HCT116 (cell line): Measurements from ENCODE around the gene SYAP1. TPM values are rescaled to one million over a fixed set of nuclear protein-coding genes. Genes with fewer than 3 reads are reported as not detected.

Experiments
- ATAC-seq: fragments of 200-7000 bp; cut with Tn5 transposase; 2 replicates; pipeline ENCODE4 v1.9.1; 2020; ENCODE audit warnings: mild to moderate bottlenecking, moderate library complexity
- BruUV-seq: library from RNA; stranded (reverse); fragments of 400-500 nt; replicated peaks from 2 replicates; lab custom pipeline; 2021; lab: Mats Ljungman, UMichigan
- CTCF ChIA-PET: fragments of 300-600 bp; sonication (Branson Sonifier 250); formaldehyde crosslinking; loops from one replicate; lab custom pipeline; 2021; ENCODE audit warnings: antibody characterized with exemption; lab: Charles Lee
- POLR2A ChIA-PET: fragments of 300-600, 350-600 bp; sonication (Branson Sonifier 250); formaldehyde crosslinking; loops from one replicate; lab custom pipeline; 2021; ENCODE audit warnings: antibody characterized with exemption; lab: Charles Lee
- RAD21 ChIA-PET, 2 experiments: fragments of 300-600 bp; sonication (Branson Sonifier 250); formaldehyde crosslinking; loops; one replicate each; lab custom pipeline; 2023; ENCODE audit warnings: low total read pairs in 2 of 2; ENCODE audit not compliant: uncharacterized antibody in 2 of 2, unreplicated experiment in 2 of 2, low non-redundant PET in 1 of 2; lab: Charles Lee
- DNase-seq: peaks from one replicate; pipeline ENCODE4 v3.0.0-alpha.2; 2010; ENCODE audit warnings: low read depth, low spot score
- H2AFZ ChIP-seq: fragments of 200-600 bp; shearing (Covaris generic), sonication (generic); 2 replicates; pipeline ENCODE4 v1.6.1; 2017; ENCODE audit warnings: low read depth, mixed run types, mixed read lengths, antibody characterized with exemption, low read length; ENCODE audit not compliant: poor library complexity, severe bottlenecking
- H3K27ac ChIP-seq: 2 replicates; pipeline ENCODE4 v1.5.1; 2012; ENCODE audit warnings: low read depth, low read length
- H3K27me3 ChIP-seq: fragments of 200-600 bp; sonication (generic); 2 replicates; pipeline ENCODE4 v1.6.1; 2016; ENCODE audit warnings: mixed run types, low read length, mixed read lengths; ENCODE audit not compliant: insufficient read depth
- H3K36me3 ChIP-seq, 2 experiments: fragments of 200-500 bp in 1 of 2; fragments of 200-600 bp in 1 of 2; sonication (Bioruptor generic) in 1 of 2; sonication (generic) in 1 of 2; 2 replicates each; pipeline versions ENCODE4 v1.5.1 to v1.6.1; 2014 to 2016; ENCODE audit warnings: low read length in 2 of 2, inconsistent platforms in 1 of 2, mixed read lengths in 1 of 2, mixed run types in 1 of 2; ENCODE audit not compliant: insufficient read depth in 2 of 2, control insufficient read depth in 1 of 2
- H3K4me1 ChIP-seq, 2 experiments: fragments of 200-600 bp in 1 of 2; sonication (generic) in 1 of 2; 2 replicates each; pipeline versions ENCODE4 v1.5.1 to v1.6.1; 2012 to 2017; ENCODE audit warnings: low read length in 2 of 2, inconsistent platforms in 1 of 2, mild to moderate bottlenecking in 1 of 2, mixed read lengths in 1 of 2, mixed run types in 1 of 2, moderate library complexity in 1 of 2; ENCODE audit not compliant: insufficient read depth in 2 of 2, control insufficient read depth in 1 of 2
- H3K4me2 ChIP-seq: fragments of 200-600 bp; sonication (generic); 2 replicates; pipeline ENCODE4 v1.6.1; 2017; ENCODE audit warnings: mixed run types, low read length, mixed read lengths
- H3K4me3 ChIP-seq, 2 experiments: fragments of 200-600 bp in 1 of 2; sonication (generic) in 1 of 2; replicated peaks in 1 of 2; 2 replicates each; pipeline ENCODE4 v1.5.1; 2011 to 2016; ENCODE audit warnings: low read length in 2 of 2, control low read depth in 1 of 2, low read depth in 1 of 2, mild to moderate bottlenecking in 1 of 2, mixed read lengths in 1 of 2, mixed run types in 1 of 2
- H3K79me2 ChIP-seq: fragments of 200-600 bp; sonication (generic); 2 replicates; pipeline ENCODE4 v1.6.1; 2017; ENCODE audit warnings: mild to moderate bottlenecking, mixed run types, low read length, moderate library complexity, mixed read lengths; ENCODE audit not compliant: insufficient read depth
- H3K9ac ChIP-seq: fragments of 200-600 bp; sonication (generic); 2 replicates; pipeline ENCODE4 v1.6.1; 2016; ENCODE audit warnings: low read length, mixed read lengths
- H3K9me2 ChIP-seq: fragments of 200-600 bp; sonication (generic), shearing (Covaris generic); 2 replicates; pipeline ENCODE4 v1.6.1; 2017; ENCODE audit warnings: mixed run types, mild to moderate bottlenecking, moderate library complexity; ENCODE audit not compliant: insufficient read depth
- H3K9me3 ChIP-seq, 2 experiments: fragments of 200-500 bp in 1 of 2; fragments of 200-600 bp in 1 of 2; sonication (Bioruptor generic) in 1 of 2; sonication (generic) in 1 of 2; 2 replicates each; pipeline ENCODE4 v1.6.1; 2014 to 2017; ENCODE audit warnings: low read length in 2 of 2, mixed read lengths in 2 of 2, inconsistent platforms in 1 of 2, low read depth in 1 of 2, mild to moderate bottlenecking in 1 of 2, mixed run types in 1 of 2, moderate library complexity in 1 of 2; ENCODE audit not compliant: control insufficient read depth in 1 of 2, insufficient read depth in 1 of 2
- H4K20me1 ChIP-seq: fragments of 200-600 bp; sonication (generic), shearing (Covaris generic); 2 replicates; pipeline ENCODE4 v1.6.1; 2017; ENCODE audit warnings: mixed run types, mild to moderate bottlenecking, moderate library complexity; ENCODE audit not compliant: insufficient read depth
- JUND ChIP-seq: IDR thresholded peaks from 2 replicates; pipeline ENCODE4 v1.6.1; 2012
- POLR2AphosphoS5 ChIP-seq: IDR thresholded peaks from 2 replicates; pipeline ENCODE4 v1.6.1; 2011; ENCODE audit warnings: mild to moderate bottlenecking, low read depth, low read length, moderate library complexity
- ZFX ChIP-seq: fragments of 450-650 bp; IDR thresholded peaks from 2 replicates; pipeline ENCODE4 v1.6.1; 2017
- intact Hi-C: fragments of 100-400 bp; cut with micrococcal nuclease; formaldehyde crosslinking; loops from 2 replicates; pipeline ENCODE4 v1.10.0; 2022
- total RNA-seq: library from RNA; stranded (reverse); gene quantifications from one replicate; pipeline ENCODE4 v1.2.1, GENCODE V29; 2021; ENCODE audit not compliant: unreplicated experiment

Gene SYAP1
- total RNA-seq, 1 experiment from 2014 or later = 24.8 TPM

DNA sequence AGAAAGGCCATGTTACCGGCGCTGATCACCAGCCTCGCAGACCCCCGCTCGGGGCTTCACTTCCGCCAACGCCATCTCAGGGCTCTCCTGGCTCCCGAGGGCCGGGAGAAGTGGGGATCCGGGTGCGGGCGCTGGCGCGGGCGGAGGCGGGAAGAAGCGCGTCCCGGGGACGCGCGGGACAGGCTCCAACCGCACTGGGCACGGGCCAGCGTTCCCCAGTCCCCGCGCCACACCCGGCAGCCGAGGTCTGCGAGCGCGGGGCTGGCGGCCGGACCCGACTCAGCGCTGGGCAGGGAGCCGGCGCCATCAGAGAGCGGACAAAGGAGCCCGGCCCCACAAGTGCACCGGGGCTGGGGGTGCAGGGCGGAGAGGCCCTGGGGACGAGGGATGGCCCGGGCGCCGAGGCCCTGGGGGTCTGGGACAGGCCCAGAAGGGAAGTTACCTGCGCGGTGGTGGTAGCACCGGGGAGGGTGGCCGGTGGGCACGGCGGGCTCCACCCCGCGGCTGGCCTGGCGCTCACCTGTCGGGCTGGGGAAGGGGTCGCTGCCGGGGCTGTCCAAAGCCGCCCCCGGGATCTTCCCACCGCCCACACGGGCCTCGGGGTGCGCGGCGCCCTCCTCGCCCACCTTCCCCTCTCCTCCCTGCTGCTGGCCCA lies 7.4 kb upstream of the SYAP1 start:
- peak; percentile 60 for ATAC-seq
- Histone ChIP-seq H2AFZ (no peak overlapping the region), H3K9ac (peak overlapping the region; percentile 82), H4K20me1 (no peaks in the 10 kb centered on the region), H3K36me3 (no peaks in the 10 kb centered on the region; a peak in 1 of 4 replicates), H3K27ac (peak overlapping the region; percentile 87), H3K4me1 (peaks cover 0 to 15% of the 10 kb centered on the region in 2 experiments; a peak in 1 of 4 replicates), H3K4me2 (peak overlapping the region; percentile 91), H3K9me3 (no peaks in the 10 kb centered on the region), H3K9me2 (no peaks in the 10 kb centered on the region), H3K4me3 (peak overlapping the region; percentile 44 to 71), H3K27me3 (no peaks in the 10 kb centered on the region), H3K79me2 (no peaks in the 10 kb centered on the region)
- ChIA-PET RAD21 (no interaction called here), POLR2A (interaction anchor here (0.8 to 1.3 kb wide), 2 partner anchors 11 to 60 kb away, joined by 3 to 6 read pairs; no protein-coding TSS in a partner anchor), CTCF (no interaction called here)
- no peak for DNase-seq
- BruUV-seq = no TSS peak
- TF ChIP-seq ZFX (peak; percentile 88), JUND (no peak)
- intact Hi-C loops = loop anchor here (10.0 kb wide), 1 partner anchor 857 kb away; the partner anchor contains the start of gene AP1S2

DNA sequence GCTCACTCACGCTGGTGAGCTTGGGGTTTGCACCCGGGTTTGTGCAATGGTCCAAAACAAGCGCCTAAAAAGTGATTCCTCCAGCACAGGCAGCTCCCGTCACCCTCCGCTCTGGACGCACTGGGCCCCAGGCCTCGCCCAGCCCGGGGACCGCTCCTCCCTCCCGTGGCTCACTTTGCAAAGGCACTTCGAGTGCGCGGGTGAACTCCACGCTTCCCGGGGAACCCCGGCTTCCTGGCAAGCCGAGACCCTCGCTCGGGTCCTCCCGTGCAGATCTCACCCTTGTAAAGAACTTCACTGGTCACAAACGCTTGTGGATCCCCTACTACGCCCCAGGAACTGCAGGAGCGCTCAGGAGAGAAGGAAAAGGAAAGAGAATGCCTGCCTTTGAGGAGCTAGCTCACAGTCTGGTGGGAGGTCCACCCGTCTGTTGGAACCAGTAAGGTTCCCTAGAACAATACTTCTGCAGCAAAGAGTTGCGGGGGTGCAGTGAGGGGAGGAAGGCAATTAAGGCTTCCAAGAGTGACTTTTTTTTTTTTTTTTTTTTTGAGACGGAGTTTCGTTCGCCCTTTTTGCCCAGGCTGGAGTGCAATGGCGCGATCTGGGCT lies 6.8 kb upstream of the SYAP1 start, which contains the start of gene CTPS2:
Gene CTPS2, minus strand, starts transcription at position 122 of the 608 bp plus-strand sequence. CDS start 9,767 bp downstream, outside the sequence.
- peak within 1 kb of the TSS; percentile 91 for H3K4me2 ChIP-seq
- no peaks in the 10 kb centered on the region for H3K27me3 ChIP-seq
- H4K20me1 ChIP-seq = no peaks in the 10 kb centered on the region
- no peak for DNase-seq
- TSS peak; percentile 60 for BruUV-seq
- H3K4me3 ChIP-seq = peak within 1 kb of the TSS; percentile 44 to 71
- no peaks in the 10 kb centered on the region for H3K9me2 ChIP-seq
- intact Hi-C loops = loop anchor here (10.0 kb wide), 1 partner anchor 858 kb away; the partner anchor contains the start of gene AP1S2
- H3K4me1 ChIP-seq = peaks cover 0 to 15% of the 10 kb centered on the region in 2 experiments; a peak in 1 of 4 replicates
- H2AFZ ChIP-seq = peak within 1 kb of the TSS; percentile 16
- TF ChIP-seq POLR2AphosphoS5 (peak; percentile 70), ZFX (peak; percentile 73; the same call in 1 of the 2 replicates), JUND (no peak)
- TF ChIP-seq, all 23 proteins: peak for 2
- CTCF ChIA-PET = no interaction called here
- peak within 1 kb of the TSS; percentile 87 for H3K27ac ChIP-seq
- POLR2A ChIA-PET = interaction anchor here (0.8 to 1.3 kb wide), 2 partner anchors 10 to 59 kb away, joined by 3 to 6 read pairs; no protein-coding TSS in a partner anchor
- peak; percentile 87 for ATAC-seq
- H3K79me2 ChIP-seq = no peaks in the 10 kb centered on the region
- RAD21 ChIA-PET = no interaction called here
- H3K9me3 ChIP-seq = no peaks in the 10 kb centered on the region
- H3K9ac ChIP-seq = peak within 1 kb of the TSS; percentile 82
- no peaks in the 10 kb centered on the region; a peak in 1 of 4 replicates for H3K36me3 ChIP-seq
